ENCODE measurements around the gene ZBTB7C. TPM values are rescaled to one million over a fixed set of nuclear protein-coding genes. Genes with fewer than 3 reads are reported as not detected.

ZBTB7C gene
- total RNA-seq, 1 experiment from 2014 or later, result 0.32 TPM

DNA sequence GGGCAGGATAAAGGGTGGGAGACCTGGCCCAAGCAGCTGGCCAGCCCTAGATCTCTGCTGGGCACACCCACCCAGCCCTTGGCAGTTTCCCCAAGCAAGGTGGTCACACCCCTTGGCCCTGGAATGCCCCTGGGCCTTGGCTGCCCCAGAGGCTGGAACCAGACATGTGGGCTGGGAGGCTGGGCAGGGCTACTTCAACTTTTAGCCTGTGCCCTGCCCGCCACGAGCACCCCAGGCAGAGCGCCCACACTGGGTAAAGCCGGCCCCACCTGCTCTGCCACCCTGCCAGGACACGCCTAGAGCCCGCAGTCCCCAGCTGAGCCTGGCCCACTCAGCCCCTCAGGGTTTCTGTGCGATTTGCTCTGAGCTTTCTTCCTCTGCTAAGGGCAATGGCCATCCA lies 359.0 kb downstream of the ZBTB7C start:
- TF ChIP-seq EZH2 (IDR thresholded peaks at IDR 0.05; ENCODE audit: borderline replicate concordance, low read depth, low read length, poor library complexity, severe bottlenecking), result no peak
- TF ChIP-seq, protein P1, sequence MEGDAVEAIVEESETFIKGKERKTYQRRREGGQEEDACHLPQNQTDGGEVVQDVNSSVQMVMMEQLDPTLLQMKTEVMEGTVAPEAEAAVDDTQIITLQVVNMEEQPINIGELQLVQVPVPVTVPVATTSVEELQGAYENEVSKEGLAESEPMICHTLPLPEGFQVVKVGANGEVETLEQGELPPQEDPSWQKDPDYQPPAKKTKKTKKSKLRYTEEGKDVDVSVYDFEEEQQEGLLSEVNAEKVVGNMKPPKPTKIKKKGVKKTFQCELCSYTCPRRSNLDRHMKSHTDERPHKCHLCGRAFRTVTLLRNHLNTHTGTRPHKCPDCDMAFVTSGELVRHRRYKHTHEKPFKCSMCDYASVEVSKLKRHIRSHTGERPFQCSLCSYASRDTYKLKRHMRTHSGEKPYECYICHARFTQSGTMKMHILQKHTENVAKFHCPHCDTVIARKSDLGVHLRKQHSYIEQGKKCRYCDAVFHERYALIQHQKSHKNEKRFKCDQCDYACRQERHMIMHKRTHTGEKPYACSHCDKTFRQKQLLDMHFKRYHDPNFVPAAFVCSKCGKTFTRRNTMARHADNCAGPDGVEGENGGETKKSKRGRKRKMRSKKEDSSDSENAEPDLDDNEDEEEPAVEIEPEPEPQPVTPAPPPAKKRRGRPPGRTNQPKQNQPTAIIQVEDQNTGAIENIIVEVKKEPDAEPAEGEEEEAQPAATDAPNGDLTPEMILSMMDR (conservative IDR thresholded peaks at IDR 0.05; ENCODE audit: low read depth, low read length), result no peak
- POLR2A ChIA-PET (ENCODE audit: low non-redundant PET), result no interaction called here
- no peaks in the 10 kb centered on the region for H3K9me3 ChIP-seq (ENCODE audit: low read depth, low read length, poor library complexity, severe bottlenecking)

DNA sequence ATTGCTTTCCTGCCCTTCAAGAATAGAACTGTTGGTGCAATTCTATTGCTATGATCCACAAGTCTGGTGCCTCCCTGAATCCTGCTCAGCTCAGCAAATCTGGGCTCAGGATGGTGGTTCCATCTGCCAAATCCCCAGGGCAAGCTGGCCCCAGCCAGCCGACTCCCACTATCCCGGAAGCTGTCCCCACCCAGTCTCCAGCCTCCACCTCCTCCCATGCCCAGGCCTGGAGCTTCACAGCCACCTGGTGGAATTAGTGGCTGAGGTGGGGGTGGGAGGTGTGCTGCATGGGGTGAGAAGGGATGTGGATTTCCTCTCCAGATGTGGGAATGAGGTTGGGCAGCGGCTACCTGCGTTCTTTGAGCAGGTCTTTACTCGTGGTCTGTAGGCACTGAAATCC lies 359.4 kb downstream of the ZBTB7C start:
- peaks cover 14% of the 10 kb centered on the region for H3K27me3 ChIP-seq (replicated peaks; ENCODE audit: insufficient read depth, low read depth, low read length, poor library complexity)
- POLR2A ChIA-PET (ENCODE audit: low non-redundant PET), result no interaction called here
- H3K36me3 ChIP-seq (ENCODE audit: insufficient read depth, low read length, poor library complexity, severe bottlenecking), result no peaks in the 10 kb centered on the region
- CTCF ChIA-PET, result interaction anchor here (0.5 kb wide), 1 partner anchor 314 kb away, joined by 4 read pairs; no protein-coding TSS in a partner anchor
- H3K9me3 ChIP-seq (ENCODE audit: low read depth, low read length, poor library complexity, severe bottlenecking), result no peaks in the 10 kb centered on the region
- TF ChIP-seq, protein P1 (conservative IDR thresholded peaks at IDR 0.05; ENCODE audit: low read depth, low read length), result no peak
- TF ChIP-seq EZH2 (IDR thresholded peaks at IDR 0.05; ENCODE audit: borderline replicate concordance, low read depth, low read length, poor library complexity, severe bottlenecking), result no peak
- H3K4me1 ChIP-seq (ENCODE audit: insufficient read depth, low read length, poor library complexity, severe bottlenecking), result no peaks in the 10 kb centered on the region
- BruUV-seq (replicated peaks), result no TSS peak
- intact Hi-C loops (cut with micrococcal nuclease; ENCODE audit: unreplicated experiment), result no loop called here
- no peak for DNase-seq (ENCODE audit: low spot score)
- no peak overlapping the region for H3K4me3 ChIP-seq (ENCODE audit: low read depth, low read length, poor library complexity, severe bottlenecking)
- H3K27ac ChIP-seq (ENCODE audit: low read depth, low read length, poor library complexity, severe bottlenecking), result no peak overlapping the region

More for the DNA sequence above, 359.0 kb downstream of the ZBTB7C start:
- Histone ChIP-seq H3K4me3 (ENCODE audit: low read depth, low read length, poor library complexity, severe bottlenecking) (no peak overlapping the region), H3K36me3 (ENCODE audit: insufficient read depth, low read length, poor library complexity, severe bottlenecking) (no peaks in the 10 kb centered on the region), H3K27ac (ENCODE audit: low read depth, low read length, poor library complexity, severe bottlenecking) (no peak overlapping the region), H3K27me3 (replicated peaks; ENCODE audit: insufficient read depth, low read depth, low read length, poor library complexity) (peaks cover 16% of the 10 kb centered on the region), H3K4me1 (ENCODE audit: insufficient read depth, low read length, poor library complexity, severe bottlenecking) (no peaks in the 10 kb centered on the region)
- intact Hi-C loops (cut with micrococcal nuclease; ENCODE audit: unreplicated experiment), result no loop called here
- DNase-seq (ENCODE audit: low spot score), result no peak
- CTCF ChIA-PET, result interaction anchor here (0.5 kb wide), 1 partner anchor 314 kb away, joined by 4 read pairs; no protein-coding TSS in a partner anchor
- BruUV-seq (replicated peaks), result no TSS peak

DNA sequence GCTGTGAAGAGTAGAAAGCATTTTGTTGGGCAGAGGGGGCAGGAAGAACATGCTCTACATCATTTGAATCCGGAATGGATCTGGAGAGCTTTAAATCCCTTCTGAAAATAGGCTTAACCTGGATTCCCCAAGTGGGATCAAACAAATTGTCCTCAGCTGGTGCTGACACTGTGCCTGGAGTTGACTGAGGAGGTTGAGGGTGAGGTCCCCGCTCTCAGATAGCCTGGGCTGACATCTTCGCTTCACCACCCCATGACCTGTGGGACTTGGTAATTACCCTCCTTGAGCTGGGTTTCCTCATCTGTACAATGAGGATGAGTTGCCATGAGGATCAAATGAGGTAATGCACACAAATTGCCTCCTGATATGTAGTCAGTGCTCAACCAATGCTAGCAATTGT lies 360.9 kb downstream of the ZBTB7C start:
- BruUV-seq (replicated peaks), result no TSS peak
- ChIA-PET CTCF (no interaction called here), POLR2A (ENCODE audit: low non-redundant PET) (no interaction called here)
- no peak overlapping the region for H3K4me3 ChIP-seq (ENCODE audit: low read depth, low read length, poor library complexity, severe bottlenecking)
- intact Hi-C loops (cut with micrococcal nuclease; ENCODE audit: unreplicated experiment), result no loop called here
- H3K27ac ChIP-seq (ENCODE audit: low read depth, low read length, poor library complexity, severe bottlenecking), result no peak overlapping the region
- no peaks in the 10 kb centered on the region for H3K4me1 ChIP-seq (ENCODE audit: insufficient read depth, low read length, poor library complexity, severe bottlenecking)
- no peaks in the 10 kb centered on the region for H3K27me3 ChIP-seq (replicated peaks; ENCODE audit: insufficient read depth, low read depth, low read length, poor library complexity)
- TF ChIP-seq EZH2 (IDR thresholded peaks at IDR 0.05; ENCODE audit: borderline replicate concordance, low read depth, low read length, poor library complexity, severe bottlenecking), result no peak
- TF ChIP-seq, protein P1 (conservative IDR thresholded peaks at IDR 0.05; ENCODE audit: low read depth, low read length), result no peak
- no peaks in the 10 kb centered on the region for H3K9me3 ChIP-seq (ENCODE audit: low read depth, low read length, poor library complexity, severe bottlenecking)
- no peak for DNase-seq (ENCODE audit: low spot score)
- no peaks in the 10 kb centered on the region for H3K36me3 ChIP-seq (ENCODE audit: insufficient read depth, low read length, poor library complexity, severe bottlenecking)
